Measurements from ENCODE around the gene POU2F3.

POU2F3 gene

GRCh38 chr11:120210626-120211521 is 29.1 kb upstream of the POU2F3 start, which contains the start of gene OAF:
Gene OAF (plus strand): TSS chr11:120211032. CDS start chr11:120211280, 248 bp downstream.
- peak; percentile 63 to 65 for DNase-seq

DNA sequence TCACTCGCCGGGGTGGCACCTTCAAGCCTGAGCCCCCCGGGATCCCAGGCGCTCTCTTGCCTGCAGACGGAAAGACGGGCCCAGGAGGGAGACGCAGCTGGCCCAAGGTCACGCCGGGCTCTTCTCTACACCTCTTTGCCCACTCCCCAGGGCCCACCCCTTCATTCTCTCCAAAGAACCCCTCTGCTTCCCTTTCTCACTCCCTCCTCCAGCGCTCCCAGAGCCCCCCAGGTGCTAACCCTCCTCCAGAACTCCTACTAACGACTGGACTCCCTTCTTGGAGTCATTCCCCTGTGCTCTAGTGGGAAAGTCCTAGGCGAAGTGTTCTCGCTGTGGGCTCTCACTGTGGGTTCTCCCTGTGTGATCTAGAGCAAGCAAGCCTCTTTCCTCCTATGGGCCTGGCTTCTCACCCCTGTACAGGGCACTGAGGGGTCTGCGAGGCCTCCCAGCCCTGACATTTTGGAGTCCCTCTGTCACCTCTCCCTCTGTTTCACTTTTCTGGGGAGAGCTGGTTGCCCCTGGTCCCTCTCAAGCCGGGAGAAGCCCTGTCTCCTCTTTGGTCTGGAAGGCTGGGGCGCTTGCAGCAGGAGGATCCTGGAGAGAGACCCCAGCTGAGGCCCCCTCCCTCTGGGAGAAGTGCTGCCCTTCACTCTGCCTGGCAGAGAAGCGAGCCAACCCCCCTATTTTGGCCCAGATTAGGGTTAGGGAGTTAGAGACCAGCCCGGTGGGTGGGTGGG is 28.2 kb upstream of the POU2F3 start:
- no peak for DNase-seq

DNA sequence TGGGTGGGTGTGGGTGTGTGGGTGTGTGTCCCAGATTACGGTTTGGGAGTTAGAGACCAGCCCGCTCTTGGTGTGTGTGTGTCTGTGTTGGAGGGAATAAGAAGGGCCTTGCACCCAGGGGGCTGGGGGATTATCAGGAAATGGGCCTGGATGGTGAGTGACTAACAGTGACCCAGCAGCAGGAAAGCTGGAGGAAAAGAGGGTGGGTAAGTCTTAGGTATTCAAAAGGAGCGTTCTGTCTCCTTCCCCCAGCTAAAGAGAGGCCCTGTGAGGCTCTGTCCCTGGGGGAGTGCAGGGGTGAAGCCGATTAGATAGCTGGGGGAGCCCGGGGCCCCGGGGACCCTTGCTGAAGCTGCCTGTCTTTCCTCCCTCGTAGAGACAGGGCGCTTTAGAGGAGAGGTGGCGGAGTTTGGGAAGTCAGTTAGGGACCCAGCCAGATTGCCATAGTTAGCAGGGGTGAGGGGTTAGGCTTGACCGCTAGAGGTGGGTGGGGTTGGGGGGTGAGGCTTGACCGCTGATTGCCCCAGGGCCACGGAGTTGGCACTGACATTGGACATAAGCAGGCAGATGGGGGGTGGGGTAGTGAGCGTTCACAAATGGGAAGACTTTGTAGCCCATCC is 27.6 kb upstream of the POU2F3 start:
- no peak for DNase-seq

GRCh38 chr11:120212926-120213325 is 27.0 kb upstream of the POU2F3 start:
- DNase-seq: no peak

DNA sequence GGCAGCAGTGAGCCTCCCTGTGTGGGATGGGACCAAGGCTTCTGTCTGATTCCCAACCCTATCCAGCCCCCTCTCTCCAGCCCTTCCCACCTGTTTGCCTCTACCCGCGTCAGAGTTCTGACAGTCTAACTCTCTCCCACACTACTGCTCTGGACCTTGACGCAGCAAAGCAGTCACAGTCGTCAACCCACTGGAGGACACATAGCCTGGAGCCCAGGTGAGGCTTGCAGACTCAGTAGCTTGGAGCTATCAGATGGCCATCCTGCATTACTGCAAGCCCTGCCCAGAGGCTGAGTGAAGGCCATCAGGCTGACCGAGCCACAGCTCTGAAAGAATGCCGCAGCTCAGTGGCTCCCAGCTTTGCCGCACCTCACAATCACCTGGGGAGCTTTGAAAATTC is 25.4 kb upstream of the POU2F3 start:
- no peak for DNase-seq

DNA sequence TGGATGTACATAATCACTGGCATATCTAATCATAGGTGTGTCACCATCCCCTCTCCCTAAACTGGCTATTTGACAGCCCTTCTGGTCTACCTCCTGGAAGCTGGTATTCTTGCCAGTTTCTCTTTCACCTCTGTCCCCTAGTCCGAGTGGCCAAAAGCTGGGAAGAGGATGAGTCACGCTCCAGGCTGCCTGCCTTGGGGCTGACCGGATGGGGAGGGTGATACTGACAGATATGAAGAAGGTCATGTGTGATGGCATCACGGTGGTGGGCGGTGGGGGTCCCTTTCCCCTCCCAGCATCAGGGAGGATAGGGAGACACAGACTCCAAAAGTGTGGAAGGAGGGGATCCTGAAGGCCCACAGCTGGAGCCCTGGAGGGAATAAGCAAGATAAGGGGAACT is 24.3 kb upstream of the POU2F3 start:
- no peak for DNase-seq

GRCh38 chr11:120216426-120217102 is 23.4 kb upstream of the POU2F3 start:
- DNase-seq: no peak

DNA sequence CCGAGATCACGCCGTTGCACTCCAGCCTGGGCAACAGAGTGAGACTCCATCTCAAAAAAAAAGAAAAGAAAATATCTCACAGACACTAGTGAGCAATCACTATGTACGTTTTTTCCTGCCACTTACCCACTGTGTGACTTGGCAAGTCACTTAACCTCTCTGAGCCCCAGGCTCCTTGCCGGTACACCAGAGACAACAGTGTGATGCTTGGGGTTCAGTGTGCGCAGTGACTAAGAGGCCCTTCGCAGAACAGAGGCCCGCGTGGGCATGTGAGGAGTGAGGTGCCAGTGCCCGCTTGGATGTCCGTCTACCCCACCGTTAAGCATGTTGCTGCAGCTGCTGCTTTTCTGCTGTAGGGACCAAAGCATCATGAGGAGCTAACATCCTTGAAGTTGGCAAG is 22.4 kb upstream of the POU2F3 start:
- DNase-seq: no peak

DNA sequence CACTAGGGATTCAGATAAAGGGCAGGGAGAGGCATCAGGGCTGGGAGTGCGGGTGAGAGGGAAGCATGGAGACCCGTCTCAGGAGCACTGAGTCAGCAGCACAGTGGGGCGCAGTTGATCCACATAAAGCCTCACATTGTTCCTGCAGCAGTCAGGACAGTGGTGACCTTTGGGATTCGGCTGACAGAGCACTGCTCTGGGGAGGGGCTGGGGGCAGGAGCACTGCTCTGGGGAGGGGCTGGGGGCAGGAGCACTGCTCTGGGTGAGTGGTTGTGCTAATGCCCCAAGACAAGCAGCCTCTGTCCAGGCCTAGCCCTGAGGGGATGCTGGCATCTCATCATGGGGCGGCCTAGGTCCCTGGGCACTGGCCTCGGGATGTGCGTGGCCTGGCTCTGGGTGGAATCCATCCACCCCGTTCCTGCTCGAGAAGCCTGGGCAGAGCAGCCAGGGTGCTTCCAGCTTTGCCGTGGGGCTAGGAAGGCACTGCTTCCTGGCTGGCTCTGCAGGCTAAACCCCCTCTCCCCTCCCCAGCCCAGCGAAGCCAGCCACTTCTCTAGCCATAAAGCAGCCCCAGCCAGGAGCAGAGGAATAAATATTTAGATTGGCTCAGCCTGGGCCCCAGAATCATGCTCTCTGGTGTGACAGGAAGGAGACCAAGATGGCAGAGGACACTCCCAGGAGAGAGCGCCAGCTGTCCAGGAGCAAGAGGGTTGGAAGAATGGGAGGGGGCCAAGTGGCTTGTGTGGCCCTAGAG is 21.8 kb upstream of the POU2F3 start:
- no peak for DNase-seq

GRCh38 chr11:120218695-120219033 is 21.3 kb upstream of the POU2F3 start:
- no peak for DNase-seq

- DNase-seq: no peak
Measured at GRCh38 chr11:120219232-120219937, 20.6 kb upstream of the POU2F3 start.

- no peak for DNase-seq
Measured at GRCh38 chr11:120219938-120220746, 19.8 kb upstream of the POU2F3 start.

- no peak for DNase-seq
Measured at GRCh38 chr11:120220747-120221037, 19.2 kb upstream of the POU2F3 start.

DNA sequence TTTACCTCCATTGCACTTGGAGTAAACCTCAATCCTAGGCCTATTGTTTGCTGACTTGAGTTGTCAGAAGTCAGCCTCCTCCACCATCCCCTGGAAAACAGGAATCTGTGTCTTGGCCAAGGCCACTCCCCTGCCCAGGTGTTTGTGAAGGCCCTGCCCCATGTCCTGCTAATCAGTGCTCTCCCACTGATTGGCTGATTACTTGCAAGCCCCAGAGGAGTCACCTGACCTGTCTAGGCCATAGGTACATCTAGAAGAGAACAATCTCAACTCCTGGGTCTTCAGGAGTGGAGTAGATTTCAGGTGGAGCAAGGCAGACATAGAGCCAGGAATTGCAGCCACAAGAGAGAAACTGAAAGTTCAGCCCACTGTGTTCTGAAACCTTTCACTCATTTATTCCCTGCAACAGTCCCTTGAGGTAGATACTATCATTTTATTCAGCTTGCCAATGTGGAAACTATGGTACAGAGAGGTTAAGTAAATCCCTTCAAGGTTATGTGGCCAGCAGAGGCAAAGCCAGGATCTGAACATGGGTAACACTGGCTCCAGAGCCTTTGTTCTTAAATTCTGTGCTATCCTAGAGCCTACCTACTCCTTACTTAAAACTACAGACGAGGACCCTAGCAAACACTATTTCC is 18.7 kb upstream of the POU2F3 start:
- DNase-seq: no peak

DNA sequence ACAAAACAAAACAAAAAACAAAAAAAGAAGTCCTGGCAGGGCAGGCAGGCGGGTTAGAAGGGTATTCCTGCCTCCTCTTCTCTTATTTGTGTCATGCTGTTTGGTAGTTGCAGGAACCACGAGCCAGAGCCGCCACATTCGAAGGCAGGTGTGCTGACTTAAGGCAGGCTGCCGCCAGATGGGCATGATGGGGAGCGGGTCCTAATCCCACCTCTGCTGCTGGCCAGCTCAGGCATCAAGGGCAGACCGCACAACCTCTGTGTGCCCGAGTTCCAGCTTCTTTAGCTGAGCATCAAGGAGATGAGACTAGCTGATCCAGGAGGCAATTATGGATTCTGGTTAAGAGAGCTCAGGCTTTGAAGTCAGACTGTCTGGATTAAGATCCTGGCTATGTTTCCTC is 17.0 kb upstream of the POU2F3 start:
- DNase-seq: no peak

DNA sequence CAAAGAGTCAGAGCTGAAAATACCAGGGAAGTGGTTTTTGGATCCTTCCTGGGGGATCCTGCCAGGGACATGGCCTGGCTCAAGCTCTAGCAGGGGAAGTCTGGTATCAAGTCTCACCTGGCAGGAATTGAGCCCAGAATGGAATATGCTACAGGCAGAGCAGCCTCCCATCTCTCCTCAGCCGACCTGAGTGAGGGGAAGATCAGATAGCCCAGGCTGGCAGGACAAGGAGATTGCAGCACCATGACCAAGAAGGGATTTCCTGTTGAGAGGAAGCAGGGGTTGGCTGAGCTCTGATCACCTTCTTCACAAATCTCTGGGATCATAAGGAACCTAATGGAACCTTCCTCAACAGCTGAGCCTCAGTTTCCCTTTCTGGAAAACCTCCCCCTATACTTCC is 16.1 kb upstream of the POU2F3 start:
- DNase-seq: no peak

DNA sequence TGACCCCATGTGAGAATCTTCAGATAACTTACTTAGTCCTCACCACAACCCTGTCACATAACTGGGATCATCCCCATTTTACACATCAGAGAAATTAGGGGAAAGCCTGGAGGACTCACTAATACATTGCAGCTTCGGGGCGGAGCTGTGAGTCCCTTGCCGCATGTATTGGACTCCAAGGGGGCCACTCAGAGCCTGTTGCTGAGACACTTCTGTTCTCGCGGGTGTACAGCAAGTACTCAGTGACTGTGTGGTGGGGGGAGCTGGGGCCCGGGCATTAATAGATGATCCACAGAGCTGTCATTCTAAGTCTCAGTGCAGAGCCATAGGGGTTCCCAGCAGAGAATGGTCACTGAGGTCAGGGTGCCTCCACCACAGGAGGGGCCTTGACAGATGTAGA is 15.6 kb upstream of the POU2F3 start:
- no peak for DNase-seq

DNA sequence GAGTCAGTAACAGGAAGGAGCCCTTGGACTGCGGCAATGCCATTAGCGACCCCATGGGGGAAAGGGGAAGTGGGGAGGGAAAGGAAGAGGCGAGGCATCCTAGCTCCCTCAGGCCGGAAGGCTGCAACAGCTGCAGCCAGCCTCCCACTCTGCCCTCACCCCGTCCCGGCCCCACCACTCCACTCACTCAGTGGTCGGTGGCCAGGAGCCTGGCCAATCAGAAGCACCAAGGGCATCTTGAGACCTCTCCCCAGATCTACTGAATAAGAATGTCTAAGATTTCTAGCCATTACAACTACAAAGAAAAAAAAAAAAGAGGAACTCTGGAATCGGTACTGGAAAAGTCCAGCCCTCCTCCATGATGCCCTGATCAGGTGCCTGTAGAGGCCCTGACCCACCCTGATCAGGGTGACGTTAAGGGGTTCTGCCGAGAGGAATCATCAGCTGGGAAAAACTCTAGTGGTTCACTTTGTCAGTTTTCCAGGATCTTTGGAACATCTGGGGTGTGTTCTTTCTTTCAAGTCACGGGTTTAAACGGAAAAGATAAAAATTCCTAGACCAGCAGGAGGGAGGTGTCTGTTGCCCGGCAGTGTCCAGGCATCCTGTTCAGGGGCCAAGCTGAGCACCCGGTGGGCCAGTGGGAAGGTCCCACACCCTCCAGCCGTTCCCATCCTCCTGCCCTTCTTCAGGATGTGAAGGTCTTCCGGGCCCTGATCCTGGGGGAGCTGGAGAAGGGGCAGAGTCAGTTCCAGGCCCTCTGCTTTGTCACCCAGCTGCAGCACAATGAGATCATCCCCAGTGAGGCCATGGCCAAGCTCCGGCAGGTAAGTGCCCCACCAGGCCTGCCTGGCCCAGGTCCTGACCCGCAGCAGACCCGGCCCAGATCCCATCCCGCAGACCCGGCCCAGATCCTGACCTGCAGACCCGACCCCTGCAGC is 14.7 kb upstream of the POU2F3 start:
- peak; percentile 2 to 24 for DNase-seq

DNA sequence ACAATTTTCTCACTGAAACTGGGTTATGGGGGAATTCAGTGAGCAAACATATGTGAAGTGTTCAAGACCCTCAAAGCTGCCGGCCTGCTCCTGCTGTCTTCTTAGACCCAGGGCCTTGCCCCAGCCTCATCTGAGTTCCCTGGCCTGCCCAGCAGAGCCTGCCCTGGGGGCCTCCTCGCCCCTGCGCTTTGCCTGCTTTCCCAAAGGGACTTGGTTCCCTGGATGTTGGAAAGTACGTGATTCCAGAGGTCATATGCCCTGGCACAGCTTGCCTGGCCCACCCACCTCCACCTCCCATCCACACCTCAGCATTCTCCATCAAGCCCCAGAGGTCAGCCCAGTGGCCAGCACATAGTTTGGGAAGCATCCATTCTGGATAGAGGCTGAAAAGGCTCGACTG is 13.7 kb upstream of the POU2F3 start:
- no peak for DNase-seq
